ENCODE data around the gene MTUS2.

MTUS2 gene

DNA sequence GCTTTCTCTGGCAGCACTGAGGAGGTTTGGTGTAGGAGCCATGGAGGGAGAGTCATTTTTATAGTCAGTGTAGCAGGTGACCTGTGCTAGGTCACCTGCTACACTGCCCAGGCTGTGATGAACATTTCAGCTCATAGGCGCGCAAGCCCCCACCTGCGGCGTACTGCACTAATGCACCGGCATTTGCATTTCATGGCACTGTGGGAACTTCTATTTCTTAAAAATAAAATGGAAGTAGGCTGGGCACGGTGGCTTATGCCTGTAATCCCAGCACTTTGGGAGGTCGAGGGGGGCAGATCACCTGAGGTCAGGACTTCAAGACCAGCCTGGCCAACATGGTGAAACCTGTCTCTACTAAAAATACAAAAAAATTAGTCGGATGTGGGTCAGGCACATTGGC, 674.4 kb downstream of the MTUS2 start:
- no peaks in the 10 kb centered on the region for H3K27me3 ChIP-seq (ENCODE audit: insufficient read depth, low read length, poor library complexity, severe bottlenecking)
- H2AFZ ChIP-seq (ENCODE audit: low read length), result no peak overlapping the region
- no peaks in the 10 kb centered on the region for H3K9me3 ChIP-seq (ENCODE audit: insufficient read depth, low read depth, low read length)
- H3F3A ChIP-seq (ENCODE audit: low read depth), result no peaks in the 10 kb centered on the region
- no peaks in the 10 kb centered on the region for H3K9me2 ChIP-seq (replicated peaks; ENCODE audit: low read depth, low read length)
- no peak overlapping the region for H3K9ac ChIP-seq (ENCODE audit: low read depth, low read length, poor library complexity, severe bottlenecking)
- H4K20me1 ChIP-seq (ENCODE audit: insufficient read depth, low read length, poor library complexity, severe bottlenecking), result no peaks in the 10 kb centered on the region
- H3K4me2 ChIP-seq (ENCODE audit: low read depth, low read length, poor library complexity, severe bottlenecking), result no peak overlapping the region
- H3K4me1 ChIP-seq (ENCODE audit: insufficient read depth, low read length, poor library complexity, severe bottlenecking), result no peaks in the 10 kb centered on the region
- H3K79me2 ChIP-seq (ENCODE audit: insufficient read depth, low read length), result no peaks in the 10 kb centered on the region
- TF ChIP-seq, protein P1, sequence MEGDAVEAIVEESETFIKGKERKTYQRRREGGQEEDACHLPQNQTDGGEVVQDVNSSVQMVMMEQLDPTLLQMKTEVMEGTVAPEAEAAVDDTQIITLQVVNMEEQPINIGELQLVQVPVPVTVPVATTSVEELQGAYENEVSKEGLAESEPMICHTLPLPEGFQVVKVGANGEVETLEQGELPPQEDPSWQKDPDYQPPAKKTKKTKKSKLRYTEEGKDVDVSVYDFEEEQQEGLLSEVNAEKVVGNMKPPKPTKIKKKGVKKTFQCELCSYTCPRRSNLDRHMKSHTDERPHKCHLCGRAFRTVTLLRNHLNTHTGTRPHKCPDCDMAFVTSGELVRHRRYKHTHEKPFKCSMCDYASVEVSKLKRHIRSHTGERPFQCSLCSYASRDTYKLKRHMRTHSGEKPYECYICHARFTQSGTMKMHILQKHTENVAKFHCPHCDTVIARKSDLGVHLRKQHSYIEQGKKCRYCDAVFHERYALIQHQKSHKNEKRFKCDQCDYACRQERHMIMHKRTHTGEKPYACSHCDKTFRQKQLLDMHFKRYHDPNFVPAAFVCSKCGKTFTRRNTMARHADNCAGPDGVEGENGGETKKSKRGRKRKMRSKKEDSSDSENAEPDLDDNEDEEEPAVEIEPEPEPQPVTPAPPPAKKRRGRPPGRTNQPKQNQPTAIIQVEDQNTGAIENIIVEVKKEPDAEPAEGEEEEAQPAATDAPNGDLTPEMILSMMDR (conservative IDR thresholded peaks at IDR 0.05; ENCODE audit: low read length), result no peak
- no peak for TF ChIP-seq EZH2phosphoT487 (IDR thresholded peaks at IDR 0.05; ENCODE audit: borderline replicate concordance)
- no peak overlapping the region for H3K4me3 ChIP-seq (ENCODE audit: low read length, poor library complexity, severe bottlenecking)
- H3K36me3 ChIP-seq (ENCODE audit: insufficient read depth, low read length), result no peaks in the 10 kb centered on the region

DNA sequence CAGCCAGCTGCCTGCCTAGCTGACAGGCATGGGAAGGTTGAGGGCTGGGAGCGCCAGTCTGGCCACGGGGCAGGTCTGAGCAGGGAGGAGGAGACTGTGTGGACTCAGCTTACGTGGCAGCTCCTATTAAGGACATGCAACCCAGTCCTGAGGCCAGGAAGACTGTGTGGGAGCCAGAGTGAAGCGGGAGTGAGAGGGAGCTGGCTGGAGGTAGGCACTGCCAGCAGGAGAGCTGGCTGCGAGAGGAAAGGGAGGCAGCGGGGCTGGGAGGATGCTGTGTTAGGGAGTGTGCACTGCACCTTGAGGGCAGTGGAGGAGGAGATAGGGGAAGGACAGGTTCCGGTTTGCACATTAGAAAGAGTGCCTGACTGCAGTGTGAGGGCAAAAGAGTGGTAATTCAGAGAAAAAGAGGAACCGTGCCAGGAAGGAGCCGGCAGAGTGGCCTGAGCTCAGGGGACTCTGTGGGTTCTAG, 676.1 kb downstream of the MTUS2 start:
- Histone ChIP-seq H3K9me3 (ENCODE audit: insufficient read depth, low read depth, low read length) (no peaks in the 10 kb centered on the region), H4K20me1 (ENCODE audit: insufficient read depth, low read length, poor library complexity, severe bottlenecking) (no peaks in the 10 kb centered on the region), H3K27me3 (ENCODE audit: insufficient read depth, low read length, poor library complexity, severe bottlenecking) (no peaks in the 10 kb centered on the region), H3K79me2 (ENCODE audit: insufficient read depth, low read length) (no peaks in the 10 kb centered on the region), H3K9ac (ENCODE audit: low read depth, low read length, poor library complexity, severe bottlenecking) (no peak overlapping the region), H2AFZ (ENCODE audit: low read length) (no peak overlapping the region), H3K4me2 (ENCODE audit: low read depth, low read length, poor library complexity, severe bottlenecking) (no peak overlapping the region), H3F3A (ENCODE audit: low read depth) (no peaks in the 10 kb centered on the region), H3K4me3 (ENCODE audit: low read length, poor library complexity, severe bottlenecking) (no peak overlapping the region), H3K36me3 (ENCODE audit: insufficient read depth, low read length) (no peaks in the 10 kb centered on the region), H3K9me2 (replicated peaks; ENCODE audit: low read depth, low read length) (no peaks in the 10 kb centered on the region), H3K4me1 (ENCODE audit: insufficient read depth, low read length, poor library complexity, severe bottlenecking) (no peaks in the 10 kb centered on the region)
- TF ChIP-seq EZH2phosphoT487 (IDR thresholded peaks at IDR 0.05; ENCODE audit: borderline replicate concordance), result no peak
- TF ChIP-seq, protein P1 (conservative IDR thresholded peaks at IDR 0.05; ENCODE audit: low read length), result no peak

DNA sequence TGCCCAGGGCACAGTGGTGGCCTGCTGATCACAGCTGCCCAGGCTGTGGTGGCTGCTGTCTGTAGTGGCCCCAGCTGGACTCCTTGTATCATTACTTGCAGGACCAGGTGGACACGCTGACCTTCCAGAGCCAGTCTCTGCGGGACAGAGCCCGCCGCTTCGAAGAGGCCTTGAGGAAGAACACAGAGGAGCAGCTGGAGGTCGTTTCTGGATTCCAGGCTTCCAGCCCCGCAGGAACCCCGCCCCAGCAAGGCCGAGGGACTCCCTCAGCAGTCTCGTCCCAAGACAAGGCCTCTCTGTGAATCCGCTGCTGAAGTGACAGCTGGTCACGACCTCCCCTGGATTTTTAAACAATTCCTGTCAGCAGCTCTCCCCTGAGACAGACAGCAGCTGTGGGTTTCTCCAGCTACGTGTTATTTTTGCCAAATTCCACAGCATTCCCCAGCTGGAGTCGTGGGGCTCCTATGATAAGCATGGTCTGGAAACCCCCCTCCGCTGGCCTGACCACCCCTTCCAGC, 677.1 kb downstream of the MTUS2 start:
- no peaks in the 10 kb centered on the region for H3F3A ChIP-seq (ENCODE audit: low read depth)
- no peak overlapping the region for H3K9ac ChIP-seq (ENCODE audit: low read depth, low read length, poor library complexity, severe bottlenecking)
- no peaks in the 10 kb centered on the region for H4K20me1 ChIP-seq (ENCODE audit: insufficient read depth, low read length, poor library complexity, severe bottlenecking)
- no peaks in the 10 kb centered on the region for H3K36me3 ChIP-seq (ENCODE audit: insufficient read depth, low read length)
- H3K9me2 ChIP-seq (replicated peaks; ENCODE audit: low read depth, low read length), result no peaks in the 10 kb centered on the region
- H3K4me2 ChIP-seq (ENCODE audit: low read depth, low read length, poor library complexity, severe bottlenecking), result no peak overlapping the region
- H3K9me3 ChIP-seq (ENCODE audit: insufficient read depth, low read depth, low read length), result no peaks in the 10 kb centered on the region
- no peak overlapping the region for H3K4me3 ChIP-seq (ENCODE audit: low read length, poor library complexity, severe bottlenecking)
- no peaks in the 10 kb centered on the region for H3K4me1 ChIP-seq (ENCODE audit: insufficient read depth, low read length, poor library complexity, severe bottlenecking)
- TF ChIP-seq EZH2phosphoT487 (IDR thresholded peaks at IDR 0.05; ENCODE audit: borderline replicate concordance), result no peak
- TF ChIP-seq, protein P1 (conservative IDR thresholded peaks at IDR 0.05; ENCODE audit: low read length), result no peak
- no peaks in the 10 kb centered on the region for H3K79me2 ChIP-seq (ENCODE audit: insufficient read depth, low read length)
- no peaks in the 10 kb centered on the region for H3K27me3 ChIP-seq (ENCODE audit: insufficient read depth, low read length, poor library complexity, severe bottlenecking)
- H2AFZ ChIP-seq (ENCODE audit: low read length), result no peak overlapping the region
